Endothelial cell of umbilical vein (primary cell): ENCODE measurements around the gene TOX4. TPM values are rescaled to one million over a fixed set of nuclear protein-coding genes. Genes with fewer than 3 reads are reported as not detected.

Source experiments
- BruUV-seq: library from RNA; stranded (reverse); fragments of 400-500 nt; replicated peaks from 2 replicates; lab custom pipeline; 2021; lab: Mats Ljungman, UMichigan
- CTCF ChIA-PET: fragments of 300-600, 350-600 bp; sonication (Branson Sonifier 250); formaldehyde crosslinking; loops from one replicate; lab custom pipeline; 2021; ENCODE audit warnings: antibody characterized with exemption, inconsistent platforms; lab: Charles Lee
- POLR2A ChIA-PET: fragments of 300-600, 350-600 bp; sonication (Branson Sonifier 250); formaldehyde crosslinking; loops from one replicate; lab custom pipeline; 2021; ENCODE audit warnings: antibody characterized with exemption, inconsistent platforms; lab: Charles Lee
- DNase-seq: peaks from one replicate; pipeline ENCODE4 v3.0.0-alpha.2; 2011; ENCODE audit warnings: low read depth, low spot score
- FAIRE-seq: peaks from 2 replicates; lab custom pipeline; 2011; peaks lifted over from hg19 to GRCh38; lab: Jason Lieb, UNC
- H2AFZ ChIP-seq: 2 replicates; pipeline ENCODE4 v1.6.0; 2012; ENCODE audit warnings: low read depth, low read length, control low read depth, inconsistent platforms
- H3K27ac ChIP-seq: 2 replicates; pipeline ENCODE4 v1.5.1; 2011; ENCODE audit warnings: low read depth, mild to moderate bottlenecking, control low read depth, low read length, moderate library complexity; ENCODE audit not compliant: insufficient read depth
- H3K27me3 ChIP-seq, 2 experiments: 2 replicates each; pipeline versions ENCODE4 v1.6.0 to v1.6.1; 2011; ENCODE audit warnings: low read length in 2 of 2, mixed read lengths in 1 of 2; ENCODE audit not compliant: control insufficient read depth in 2 of 2, insufficient read depth in 2 of 2
- H3K36me3 ChIP-seq, 2 experiments: 2 replicates in 1 of 2; 3 replicates in 1 of 2; pipeline ENCODE4 v1.5.1; 2011; ENCODE audit warnings: low read length in 2 of 2, mild to moderate bottlenecking in 1 of 2, moderate library complexity in 1 of 2; ENCODE audit not compliant: control insufficient read depth in 2 of 2, insufficient read depth in 2 of 2; ENCODE audit errors: extremely low read depth in 1 of 2
- H3K4me1 ChIP-seq: 3 replicates; pipeline ENCODE4 v1.5.1; 2011; ENCODE audit warnings: mild to moderate bottlenecking, low read length; ENCODE audit not compliant: control insufficient read depth, insufficient read depth; ENCODE audit errors: extremely low read depth
- H3K4me2 ChIP-seq: 2 replicates; pipeline ENCODE4 v1.6.1; 2011; ENCODE audit warnings: low read length, control low read depth, mixed read lengths; ENCODE audit not compliant: insufficient read depth
- H3K4me3 ChIP-seq, 3 experiments: fragments of 200-600 bp in 1 of 3; sonication (generic), shearing (Covaris generic) in 1 of 3; replicated peaks in 1 of 3; 2 replicates each; pipeline ENCODE4 v1.5.1; 2011 to 2016; ENCODE audit warnings: control low read depth in 3 of 3, low read length in 3 of 3, mild to moderate bottlenecking in 2 of 3, inconsistent platforms in 1 of 3, low read depth in 1 of 3, moderate library complexity in 1 of 3; ENCODE audit not compliant: insufficient read depth in 1 of 3
- H3K79me2 ChIP-seq: 2 replicates; pipeline ENCODE4 v1.6.0; 2012; ENCODE audit warnings: low read length, inconsistent platforms; ENCODE audit not compliant: control insufficient read depth, insufficient read depth
- H3K9ac ChIP-seq: replicated peaks from 2 replicates; pipeline ENCODE3; 2011; ENCODE audit warnings: low read length, control low read depth; ENCODE audit not compliant: insufficient read depth; ENCODE audit errors: extremely low read depth
- H3K9me1 ChIP-seq: replicated peaks from 3 replicates; pipeline ENCODE4 v1.6.0; 2011; ENCODE audit warnings: mild to moderate bottlenecking, low read length; ENCODE audit not compliant: control insufficient read depth, insufficient read depth; ENCODE audit errors: extremely low read depth
- H3K9me3 ChIP-seq: replicated peaks from 2 replicates; pipeline ENCODE4 v1.5.1; 2012; ENCODE audit warnings: low read length, inconsistent platforms; ENCODE audit not compliant: control insufficient read depth, insufficient read depth
- H4K20me1 ChIP-seq: replicated peaks from 2 replicates; pipeline ENCODE3; 2011; ENCODE audit warnings: mild to moderate bottlenecking, low read length; ENCODE audit not compliant: control insufficient read depth, insufficient read depth; ENCODE audit errors: extremely low read depth
- EZH2 ChIP-seq: IDR thresholded peaks from 2 replicates; pipeline ENCODE4 v1.6.1; 2012; ENCODE audit warnings: borderline replicate concordance, low read depth, mild to moderate bottlenecking, moderate library complexity, low read length, inconsistent platforms; ENCODE audit not compliant: severe bottlenecking
- GATA2 ChIP-seq: IDR thresholded peaks from 2 replicates; pipeline ENCODE4 v1.7.0; 2011; ENCODE audit warnings: low read depth, mild to moderate bottlenecking, moderate library complexity, mixed read lengths, low read length; ENCODE audit not compliant: insufficient read length, insufficient read depth
- JUN ChIP-seq: IDR thresholded peaks from 2 replicates; pipeline ENCODE4 v1.6.1; 2011; ENCODE audit warnings: borderline replicate concordance, low read depth; ENCODE audit not compliant: insufficient read length, insufficient read depth
- MYC ChIP-seq: IDR thresholded peaks from one replicate; pipeline ENCODE4 v1.6.1; 2011; ENCODE audit warnings: mild to moderate bottlenecking, low read depth, low read length
- POLR2A ChIP-seq: IDR thresholded peaks from 2 replicates; pipeline ENCODE4 v1.6.1; 2012; ENCODE audit warnings: low read depth, mild to moderate bottlenecking, control low read depth, low read length
- POLR2AphosphoS5 ChIP-seq: IDR thresholded peaks from 2 replicates; pipeline ENCODE4 v1.6.1; 2012; ENCODE audit warnings: low read depth, mild to moderate bottlenecking, control low read depth, low read length, moderate library complexity; ENCODE audit not compliant: insufficient read depth
- dilution Hi-C: fragments of 300-500 bp; cut with MboI; formaldehyde crosslinking; loops from one replicate; pipeline ENCODE4 v1.15.0; 2019; ENCODE audit warnings: low sequenced_read_pairs; ENCODE audit not compliant: extremely low pct_ligation_motif_present
- intact Hi-C: fragments of 100-400 bp; cut with micrococcal nuclease; formaldehyde crosslinking; loops from one replicate; pipeline ENCODE4 v1.10.0; 2022
- polyA plus RNA-seq, 4 experiments: library from polyadenylated mRNA; depleted of rRNA in 3 of 4; stranded (reverse) in 3 of 4; unstranded in 1 of 4; fragments of >200 nt; gene quantifications; 2 replicates each; pipeline versions ENCODE4 v1.2.1 to v1.2.3, GENCODE V29; 2011 to 2012; ENCODE audit warnings: missing spikeins in 1 of 4
- total RNA-seq: library from RNA; stranded (reverse); gene quantifications from 2 replicates; pipeline ENCODE4 v1.2.3, GENCODE V29; 2021
- TF ChIP-seq, protein P1 (sequence below): IDR thresholded peaks from 2 replicates; pipeline ENCODE4 v1.6.1; 2011; ENCODE audit not compliant: insufficient read depth, insufficient read length
- TF ChIP-seq, protein P2 (sequence below), 2 donors: IDR thresholded peaks; 1 replicate in 1 of 2; 2 replicates in 1 of 2; pipeline ENCODE4 v1.5.1; 2011; ENCODE audit warnings: low read length in 2 of 2, mild to moderate bottlenecking in 2 of 2, moderate library complexity in 2 of 2, control low read depth in 1 of 2, inconsistent platforms in 1 of 2, low read depth in 1 of 2; ENCODE audit not compliant: insufficient read depth in 1 of 2; ENCODE audit errors: extremely low read depth in 1 of 2

TOX4 gene
- total and polyA plus RNA-seq, 2 donors (not counting 3 experiments of a cell fraction or from before 2014, with no cell fraction given), result 67.4 to 78.4 TPM

DNA sequence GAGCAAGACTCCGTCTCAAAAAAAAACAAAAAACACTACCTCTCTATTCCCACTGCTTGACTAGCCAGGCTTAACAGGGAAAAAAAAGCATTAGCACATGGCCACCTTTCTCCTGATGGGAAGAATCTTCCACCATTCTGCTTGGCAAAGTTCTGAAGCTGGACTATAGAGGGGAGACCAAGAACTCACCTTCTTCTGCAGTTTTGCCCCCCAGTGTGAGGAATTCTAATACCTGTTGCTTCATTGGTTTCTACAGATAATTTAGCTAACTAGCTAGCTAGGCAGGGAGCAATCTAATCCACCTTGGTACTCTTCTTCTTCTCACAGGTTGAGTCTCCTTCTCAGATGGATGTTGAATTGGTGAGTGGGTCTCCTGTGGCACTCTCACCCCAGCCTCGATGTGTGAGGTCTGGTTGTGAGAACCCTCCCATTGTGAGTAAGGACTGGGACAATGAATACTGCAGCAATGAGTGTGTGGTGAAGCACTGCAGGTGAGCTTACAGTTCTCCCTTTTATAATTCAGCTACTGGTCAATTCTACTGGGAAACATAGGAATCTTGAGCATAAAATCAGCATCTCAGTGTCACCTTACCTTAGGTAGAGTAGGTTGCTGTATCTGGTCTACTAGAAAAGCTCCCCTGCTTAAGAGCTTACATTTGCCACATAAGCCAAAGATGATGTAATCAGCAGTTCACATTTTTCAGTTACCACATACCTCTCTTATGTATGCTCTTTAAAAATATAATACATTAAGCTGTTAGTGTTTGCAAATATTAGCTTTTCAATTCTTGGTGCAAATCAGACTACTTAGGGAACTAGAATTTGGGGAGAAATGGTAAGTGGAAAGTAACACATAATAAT is 18.1 kb downstream of the TOX4 start:
- no peaks in the 10 kb centered on the region for H3K9me3 ChIP-seq
- dilution Hi-C loops (no loop called here), intact Hi-C loops (no loop called here)
- no TSS peak for BruUV-seq
- DNase-seq (no peak), FAIRE-seq (no peak)
- H3K27ac ChIP-seq, result no peak overlapping the region
- TF ChIP-seq POLR2A (no peak), GATA2 (no peak), POLR2AphosphoS5 (no peak), EZH2 (no peak), JUN (no peak), MYC (no peak)
- TF ChIP-seq, protein P1, sequence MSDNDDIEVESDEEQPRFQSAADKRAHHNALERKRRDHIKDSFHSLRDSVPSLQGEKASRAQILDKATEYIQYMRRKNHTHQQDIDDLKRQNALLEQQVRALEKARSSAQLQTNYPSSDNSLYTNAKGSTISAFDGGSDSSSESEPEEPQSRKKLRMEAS, result no peak
- TF ChIP-seq, protein P2, sequence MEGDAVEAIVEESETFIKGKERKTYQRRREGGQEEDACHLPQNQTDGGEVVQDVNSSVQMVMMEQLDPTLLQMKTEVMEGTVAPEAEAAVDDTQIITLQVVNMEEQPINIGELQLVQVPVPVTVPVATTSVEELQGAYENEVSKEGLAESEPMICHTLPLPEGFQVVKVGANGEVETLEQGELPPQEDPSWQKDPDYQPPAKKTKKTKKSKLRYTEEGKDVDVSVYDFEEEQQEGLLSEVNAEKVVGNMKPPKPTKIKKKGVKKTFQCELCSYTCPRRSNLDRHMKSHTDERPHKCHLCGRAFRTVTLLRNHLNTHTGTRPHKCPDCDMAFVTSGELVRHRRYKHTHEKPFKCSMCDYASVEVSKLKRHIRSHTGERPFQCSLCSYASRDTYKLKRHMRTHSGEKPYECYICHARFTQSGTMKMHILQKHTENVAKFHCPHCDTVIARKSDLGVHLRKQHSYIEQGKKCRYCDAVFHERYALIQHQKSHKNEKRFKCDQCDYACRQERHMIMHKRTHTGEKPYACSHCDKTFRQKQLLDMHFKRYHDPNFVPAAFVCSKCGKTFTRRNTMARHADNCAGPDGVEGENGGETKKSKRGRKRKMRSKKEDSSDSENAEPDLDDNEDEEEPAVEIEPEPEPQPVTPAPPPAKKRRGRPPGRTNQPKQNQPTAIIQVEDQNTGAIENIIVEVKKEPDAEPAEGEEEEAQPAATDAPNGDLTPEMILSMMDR (IDR thresholded peaks at IDR 0.05; ENCODE audit: extremely low read depth in 1 of 2, insufficient read depth in 1 of 2, low read depth in 1 of 2, low read length in 2 of 2), result no peak
- no peaks in the 10 kb centered on the region for H3K79me2 ChIP-seq
- no peak overlapping the region for H3K4me3 ChIP-seq
- ChIA-PET CTCF (interaction anchor here (0.8 to 1.5 kb wide), 6 partner anchors 9 to 72 kb away, joined by 3 to 5 read pairs (median 4); partner anchors contain the start of genes CHD8, RAB2B and TOX4), POLR2A (no interaction called here)
- H3K27me3 ChIP-seq, result no peaks in the 10 kb centered on the region
- H3K4me2 ChIP-seq, result no peak overlapping the region
- H4K20me1 ChIP-seq, result no peaks in the 10 kb centered on the region
- no peaks in the 10 kb centered on the region for H3K4me1 ChIP-seq
- no peak overlapping the region for H3K9ac ChIP-seq
- no peak overlapping the region for H2AFZ ChIP-seq
- H3K36me3 ChIP-seq, result peaks cover 22 to 35% of the 10 kb centered on the region in 2 experiments
- no peaks in the 10 kb centered on the region for H3K9me1 ChIP-seq
